Neural cell (in vitro differentiated cells): Measurements from ENCODE around the gene NOD1. TPM values are rescaled to one million over a fixed set of nuclear protein-coding genes. Genes with fewer than 3 reads are reported as not detected.

Experiments used
- H2AFZ ChIP-seq: fragments of 200-600, 300-800 bp; sonication (generic), shearing (Covaris generic); 2 replicates; pipeline ENCODE4 v1.6.0; 2014; ENCODE audit warnings: low read depth, mild to moderate bottlenecking, antibody characterized with exemption, low read length, moderate library complexity
- H3F3A ChIP-seq: fragments of 200-600 bp; shearing (Covaris generic); 2 replicates; pipeline ENCODE4 v1.6.1; 2016; ENCODE audit warnings: mild to moderate bottlenecking, moderate library complexity, mixed read lengths, antibody characterized with exemption, low read length; ENCODE audit not compliant: insufficient read depth, poor library complexity, severe bottlenecking
- H3K27ac ChIP-seq: fragments of 200-600, 300-800 bp; sonication (generic), shearing (Covaris generic); 2 replicates; pipeline ENCODE4 v1.5.1; 2014; ENCODE audit warnings: mild to moderate bottlenecking, low read length, moderate library complexity
- H3K27me3 ChIP-seq: fragments of 300-800, 200-600 bp; sonication (generic), shearing (Covaris generic); 2 replicates; pipeline ENCODE4 v1.6.0; 2014; ENCODE audit warnings: mild to moderate bottlenecking, low read depth, low read length, moderate library complexity; ENCODE audit not compliant: insufficient read depth
- H3K36me3 ChIP-seq: fragments of 300-800, 200-600 bp; sonication (generic), shearing (Covaris generic); 2 replicates; pipeline ENCODE4 v1.5.1; 2014; ENCODE audit warnings: mild to moderate bottlenecking, antibody characterized with exemption, low read length, moderate library complexity; ENCODE audit not compliant: insufficient read depth
- H3K4me2 ChIP-seq: fragments of 300-800, 200-600 bp; sonication (generic), shearing (Covaris generic); 2 replicates; pipeline ENCODE4 v1.6.0; 2014; ENCODE audit warnings: mild to moderate bottlenecking, low read length
- H3K4me3 ChIP-seq: fragments of 300-800, 200-600 bp; sonication (generic), shearing (Covaris generic); 2 replicates; pipeline ENCODE4 v1.5.1; 2014; ENCODE audit warnings: mild to moderate bottlenecking, low read length, moderate library complexity
- H3K79me2 ChIP-seq: fragments of 200-600 bp; shearing (Covaris generic); replicated peaks from 2 replicates; pipeline ENCODE4 v1.6.0; 2014; ENCODE audit warnings: mild to moderate bottlenecking, low read length, moderate library complexity; ENCODE audit not compliant: insufficient read depth
- H3K9ac ChIP-seq: fragments of 300-800, 200-600 bp; sonication (generic), shearing (Covaris generic); 2 replicates; pipeline ENCODE4 v1.6.1; 2016; ENCODE audit warnings: mild to moderate bottlenecking, low read length, mixed read lengths
- H3K9me2 ChIP-seq: fragments of 200-600 bp; shearing (Covaris generic); 2 replicates; pipeline ENCODE4 v1.6.1; 2016; ENCODE audit warnings: mild to moderate bottlenecking, low read length, mixed read lengths; ENCODE audit not compliant: insufficient read depth
- H3K9me3 ChIP-seq: fragments of 200-600, 300-800 bp; sonication (generic), shearing (Covaris generic); 2 replicates; pipeline ENCODE4 v1.6.1; 2016; ENCODE audit warnings: mild to moderate bottlenecking, mixed run types, low read length, moderate library complexity, mixed read lengths
- H4K20me1 ChIP-seq: fragments of 200-600 bp; shearing (Covaris generic); 2 replicates; pipeline ENCODE4 v1.6.1; 2016; ENCODE audit warnings: mild to moderate bottlenecking, mixed run types; ENCODE audit not compliant: insufficient read depth
- CTCF ChIP-seq: fragments of 450-650 bp; IDR thresholded peaks from 2 replicates; pipeline ENCODE4 v1.5.1; 2014; ENCODE audit warnings: antibody characterized with exemption, mild to moderate bottlenecking, moderate library complexity; ENCODE audit not compliant: poor library complexity, severe bottlenecking
- EP300 ChIP-seq: fragments of 450-650 bp; conservative IDR thresholded peaks from 2 replicates; pipeline ENCODE4 v1.6.1; 2014; ENCODE audit warnings: antibody characterized with exemption, mild to moderate bottlenecking, moderate library complexity; ENCODE audit not compliant: poor library complexity, severe bottlenecking
- EZH2 ChIP-seq: fragments of 200-600, 300-800 bp; shearing (Covaris generic), sonication (generic); IDR thresholded peaks from 2 replicates; pipeline ENCODE4 v1.6.1; 2014; ENCODE audit warnings: antibody characterized with exemption, low read length, borderline replicate concordance, mild to moderate bottlenecking; ENCODE audit not compliant: insufficient read depth, poor library complexity, severe bottlenecking
- MXI1 ChIP-seq: fragments of 450-650 bp; conservative IDR thresholded peaks from 2 replicates; pipeline ENCODE4 v1.6.1; 2014; ENCODE audit warnings: antibody characterized with exemption, mild to moderate bottlenecking; ENCODE audit not compliant: poor library complexity, severe bottlenecking
- POLR2AphosphoS5 ChIP-seq: IDR thresholded peaks from 2 replicates; pipeline ENCODE4 v1.6.1; 2012
- RAD21 ChIP-seq: fragments of 450-650 bp; conservative IDR thresholded peaks from 2 replicates; pipeline ENCODE4 v1.6.1; 2014; ENCODE audit warnings: antibody characterized with exemption, mild to moderate bottlenecking, moderate library complexity
- REST ChIP-seq: IDR thresholded peaks from 2 replicates; pipeline ENCODE4 v1.6.1; 2012; ENCODE audit warnings: borderline replicate concordance
- SMC3 ChIP-seq: fragments of 450-650 bp; conservative IDR thresholded peaks from 2 replicates; pipeline ENCODE4 v1.6.1; 2014; ENCODE audit warnings: antibody characterized with exemption, mild to moderate bottlenecking, moderate library complexity; ENCODE audit not compliant: poor library complexity
- TAF1 ChIP-seq: IDR thresholded peaks from 2 replicates; pipeline ENCODE4 v1.6.1; 2012; ENCODE audit warnings: low read depth
- polyA plus RNA-seq: library from polyadenylated mRNA; depleted of rRNA; stranded (reverse); fragments of >200 nt; gene quantifications from 2 replicates; pipeline ENCODE4 v1.2.3, GENCODE V29; 2014

Gene NOD1
- polyA plus RNA-seq, 1 donor from 2014 or later: 0.43 TPM

- no peak for TF ChIP-seq EP300
- no peak for TF ChIP-seq TAF1
- TF ChIP-seq RAD21: no peak
- no peak for TF ChIP-seq EZH2
- TF ChIP-seq CTCF: no peak
- TF ChIP-seq MXI1: no peak
- H3K36me3 ChIP-seq: no peaks in the 10 kb centered on the region
- no peaks in the 10 kb centered on the region for H3K9me3 ChIP-seq
- no peaks in the 10 kb centered on the region for H3K9me2 ChIP-seq
- no peaks in the 10 kb centered on the region for H3F3A ChIP-seq
- H3K27ac ChIP-seq: no peak overlapping the region
- H3K9ac ChIP-seq: no peak overlapping the region
- H3K79me2 ChIP-seq: no peaks in the 10 kb centered on the region
- no peaks in the 10 kb centered on the region for H3K27me3 ChIP-seq
- H3K4me3 ChIP-seq: no peak overlapping the region
- no peaks in the 10 kb centered on the region for H4K20me1 ChIP-seq
- no peak overlapping the region for H3K4me2 ChIP-seq
- no peak overlapping the region for H2AFZ ChIP-seq
Observed at GRCh38 chr7:30450240-30450982, 28.2 kb downstream of the NOD1 start.

GRCh38 chr7:30448461-30449189 is 30.0 kb downstream of the NOD1 start:
- Histone ChIP-seq H3K9me3 (no peaks in the 10 kb centered on the region), H3K4me3 (no peak overlapping the region), H2AFZ (no peak overlapping the region), H3K27me3 (no peaks in the 10 kb centered on the region), H3K9ac (no peak overlapping the region), H4K20me1 (no peaks in the 10 kb centered on the region), H3K36me3 (no peaks in the 10 kb centered on the region), H3K27ac (no peak overlapping the region), H3K79me2 (no peaks in the 10 kb centered on the region), H3F3A (no peaks in the 10 kb centered on the region), H3K4me2 (no peak overlapping the region), H3K9me2 (no peaks in the 10 kb centered on the region)
- TF ChIP-seq EZH2: no peak
- TF ChIP-seq SMC3: no peak
- no peak for TF ChIP-seq REST
- TF ChIP-seq RAD21: no peak
- no peak for TF ChIP-seq POLR2AphosphoS5
- no peak for TF ChIP-seq EP300
- no peak for TF ChIP-seq TAF1
- TF ChIP-seq CTCF: no peak
